HUES6 (cell line): Measurements from ENCODE around the gene RNF227.
"Not testable (repeated sequence)": the region's sequence is repeated elsewhere in the genome, so short reads cannot be mapped to it uniquely, and the experiment has no call there.

Experiments
- H3K27ac ChIP-seq: 2 replicates; pipeline ENCODE4 v1.7.0; 2013; ENCODE audit warnings: low read depth, mild to moderate bottlenecking, low read length, inconsistent platforms
- H3K27me3 ChIP-seq: 2 replicates; pipeline ENCODE4 v1.6.1; 2013; ENCODE audit warnings: low read length; ENCODE audit not compliant: control insufficient read depth, insufficient read depth
- H3K36me3 ChIP-seq: 2 replicates; pipeline ENCODE4 v1.6.1; 2013; ENCODE audit warnings: low read length; ENCODE audit not compliant: control insufficient read depth, insufficient read depth
- H3K4me1 ChIP-seq: 2 replicates; pipeline ENCODE4 v1.6.1; 2013; ENCODE audit warnings: low read length; ENCODE audit not compliant: control insufficient read depth, insufficient read depth
- H3K4me3 ChIP-seq: 2 replicates; pipeline ENCODE4 v1.5.1; 2013; ENCODE audit warnings: low read depth, low read length
- H3K9ac ChIP-seq: one replicate; pipeline ENCODE4 v1.6.1; 2013; ENCODE audit warnings: mild to moderate bottlenecking, low read length
- H3K9me3 ChIP-seq: 2 replicates; pipeline ENCODE4 v1.6.1; 2013; ENCODE audit warnings: low read depth, low read length; ENCODE audit not compliant: control insufficient read depth, insufficient read depth

The RNF227 gene

DNA sequence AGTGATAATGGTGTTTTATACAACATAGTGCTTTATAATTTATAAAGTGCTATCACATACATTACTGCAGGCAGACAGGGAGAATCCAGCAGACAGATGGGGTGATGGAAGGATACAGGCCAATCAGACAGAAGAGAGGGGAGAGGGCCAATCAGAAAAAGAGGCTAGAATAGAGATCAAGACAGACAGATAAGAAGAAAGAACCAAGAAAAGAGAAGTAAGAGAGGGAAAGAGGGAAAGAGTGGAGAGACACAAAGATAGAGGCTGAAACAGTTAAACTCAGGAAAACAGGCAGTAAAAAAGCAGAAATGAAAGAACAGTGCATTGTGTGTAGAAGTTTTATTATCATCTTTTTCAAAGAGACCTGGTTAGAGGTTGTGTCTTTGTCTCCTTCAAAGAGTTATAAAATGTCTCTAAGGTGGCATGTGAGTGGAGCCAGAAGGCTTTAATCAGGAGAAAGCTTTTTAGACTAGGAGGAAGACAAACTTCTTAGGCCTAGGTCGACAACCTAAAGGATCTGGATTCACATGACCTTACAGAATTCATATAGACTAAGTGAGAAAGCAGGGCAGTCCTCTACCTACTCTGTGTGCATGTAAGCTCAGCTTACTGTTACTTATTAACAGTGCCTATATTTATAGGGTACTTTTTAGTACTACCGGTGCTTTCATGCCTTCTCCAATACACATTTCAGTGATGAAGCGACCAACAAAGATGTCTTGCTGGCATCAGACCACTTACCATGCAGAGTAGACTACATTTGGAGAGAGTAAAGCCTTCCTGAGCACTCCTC lies 35.8 kb downstream of the RNF227 start:
- Histone ChIP-seq H3K27me3 (no peaks in the 10 kb centered on the region), H3K4me1 (peaks cover 7% of the 10 kb centered on the region; the same call in 1 of the 2 replicates), H3K4me3 (no peak overlapping the region), H3K9ac (no peak overlapping the region), H3K27ac (no peak overlapping the region), H3K9me3 (no peaks in the 10 kb centered on the region), H3K36me3 (peaks cover 29% of the 10 kb centered on the region)

DNA sequence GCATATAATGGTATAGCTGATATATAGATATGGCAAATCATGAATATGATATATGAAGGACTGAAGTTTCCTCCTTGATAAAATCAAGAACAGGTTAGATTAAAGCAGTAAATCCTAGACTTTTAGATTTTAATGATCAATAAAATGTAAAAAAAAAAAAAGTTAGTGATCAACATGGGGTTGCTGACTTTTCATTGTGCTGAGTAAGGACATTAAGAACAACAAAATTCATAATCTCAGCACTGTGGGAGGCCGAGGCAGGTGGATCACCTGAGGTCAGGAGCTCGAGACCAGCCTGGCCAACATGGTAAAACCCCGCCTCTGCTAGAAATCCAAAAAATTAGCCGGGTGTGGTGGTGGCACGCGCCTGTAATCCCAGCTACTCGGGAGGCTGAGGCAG lies 37.9 kb downstream of the RNF227 start:
- no peak overlapping the region for H3K9ac ChIP-seq
- H3K36me3 ChIP-seq: peaks cover 29% of the 10 kb centered on the region
- no peaks in the 10 kb centered on the region for H3K9me3 ChIP-seq
- H3K4me3 ChIP-seq: no peak overlapping the region
- no peaks in the 10 kb centered on the region for H3K27me3 ChIP-seq
- no peaks in the 10 kb centered on the region; the same call in 1 of the 2 replicates for H3K4me1 ChIP-seq
- no peak overlapping the region for H3K27ac ChIP-seq

DNA sequence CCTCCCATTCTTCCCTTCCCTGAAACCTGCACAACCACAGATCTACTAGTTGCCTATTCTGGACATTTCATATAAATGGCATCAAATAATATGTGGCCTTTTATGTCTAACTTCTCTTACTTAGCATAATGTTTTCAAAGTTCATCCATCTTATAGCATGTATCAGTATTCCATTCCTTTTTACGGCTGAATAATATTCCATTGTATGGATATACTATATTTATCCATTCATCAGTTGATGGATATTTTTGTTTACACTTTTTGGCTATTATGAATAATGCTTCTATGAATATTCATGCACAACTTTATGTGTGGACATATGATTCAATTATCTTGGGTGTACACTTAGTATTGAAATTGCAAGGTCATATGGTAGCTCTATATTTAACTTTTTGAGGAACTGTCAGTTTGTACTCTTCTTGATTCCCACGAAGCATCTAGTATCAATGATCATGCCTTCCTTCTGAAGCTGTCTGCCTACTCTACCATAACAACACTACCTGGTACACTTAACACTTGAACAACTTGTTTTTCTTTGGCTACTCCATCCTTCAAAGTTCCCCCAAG lies 40.2 kb downstream of the RNF227 start:
- no peak overlapping the region for H3K9ac ChIP-seq
- H3K36me3 ChIP-seq: peaks cover 16% of the 10 kb centered on the region
- H3K27me3 ChIP-seq: no peaks in the 10 kb centered on the region
- H3K27ac ChIP-seq: no peak overlapping the region
- H3K4me3 ChIP-seq: no peak overlapping the region
- no peaks in the 10 kb centered on the region for H3K4me1 ChIP-seq
- H3K9me3 ChIP-seq: no peaks in the 10 kb centered on the region

DNA sequence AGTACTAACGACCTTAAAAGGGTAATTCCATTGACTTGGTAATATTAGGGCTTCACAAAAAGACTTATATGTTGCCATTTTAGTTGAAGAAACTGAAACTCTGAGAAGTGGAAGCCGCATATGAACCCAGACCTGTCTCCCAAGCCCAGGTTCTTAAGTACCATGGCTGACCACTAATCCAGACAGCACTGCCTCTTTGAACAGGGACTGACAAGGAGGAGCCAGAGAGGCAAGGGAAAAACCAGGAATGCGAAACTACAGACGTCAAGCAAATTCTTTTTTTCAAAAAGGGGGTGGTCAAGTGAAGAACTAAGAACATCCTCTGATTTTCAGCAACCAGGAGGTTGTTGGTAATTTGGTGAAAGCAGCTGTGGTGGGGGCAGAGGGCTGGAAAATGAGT lies 43.0 kb downstream of the RNF227 start:
- Histone ChIP-seq H3K27me3 (no peaks in the 10 kb centered on the region), H3K4me3 (no peak overlapping the region), H3K4me1 (no peaks in the 10 kb centered on the region), H3K36me3 (no peaks in the 10 kb centered on the region), H3K27ac (no peak overlapping the region), H3K9ac (no peak overlapping the region), H3K9me3 (no peaks in the 10 kb centered on the region)

DNA sequence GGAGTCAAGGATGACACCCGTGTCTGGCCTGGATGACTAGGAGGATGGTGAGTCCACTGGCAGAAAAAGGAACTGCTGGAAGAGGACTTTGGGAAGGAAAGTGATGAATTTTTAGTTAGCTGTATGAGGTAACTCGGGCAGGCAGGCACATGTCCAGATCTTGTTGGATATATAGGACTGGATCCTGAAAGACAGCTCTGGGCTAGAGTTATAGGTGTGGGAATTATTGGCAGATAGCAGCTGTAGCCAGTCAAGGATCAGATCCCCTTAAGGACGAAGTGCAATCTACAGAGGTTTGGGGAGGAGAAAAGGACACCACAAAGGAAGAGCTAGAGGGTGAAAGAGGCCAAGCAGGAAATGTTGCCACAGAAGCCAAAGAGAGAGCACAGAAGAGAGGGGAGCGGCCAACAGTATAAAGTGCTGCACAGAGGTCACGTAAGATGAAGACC lies 48.2 kb downstream of the RNF227 start:
- Histone ChIP-seq H3K27ac (no peak overlapping the region), H3K36me3 (peaks cover 8% of the 10 kb centered on the region; the same call in 1 of the 2 replicates), H3K9ac (no peak overlapping the region), H3K27me3 (no peaks in the 10 kb centered on the region), H3K9me3 (no peaks in the 10 kb centered on the region), H3K4me1 (no peaks in the 10 kb centered on the region), H3K4me3 (no peak overlapping the region)

DNA sequence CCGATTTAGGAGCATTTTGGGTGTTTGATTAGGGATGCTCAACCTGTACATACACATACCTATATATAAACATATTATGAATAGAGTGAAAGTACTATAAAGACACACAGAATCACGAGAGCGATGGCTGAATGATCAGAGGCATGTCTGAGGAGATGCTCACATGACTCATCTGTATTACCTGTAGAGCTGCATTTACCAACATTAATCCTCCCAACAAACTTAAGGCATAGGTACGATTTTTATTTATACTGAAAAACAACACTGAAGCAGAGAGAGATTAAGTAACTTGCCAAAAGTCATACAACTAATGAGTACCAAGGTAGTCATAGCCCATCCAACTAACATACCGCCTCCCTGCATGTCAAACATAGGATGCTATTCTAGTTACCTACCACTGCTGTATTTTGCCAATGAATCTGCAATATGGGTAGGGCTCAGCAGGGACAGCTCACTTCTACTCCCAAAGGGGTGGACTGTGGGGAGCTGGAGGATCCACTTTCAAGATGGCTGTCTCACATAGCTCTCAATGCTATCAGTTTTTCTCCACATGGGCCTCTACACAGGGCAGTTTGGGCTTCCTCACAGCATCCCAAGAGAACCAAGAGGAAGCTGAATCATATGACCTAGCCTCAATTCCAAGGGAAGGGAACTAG lies 51.0 kb downstream of the RNF227 start:
- Histone ChIP-seq H3K9me3 (no peaks in the 10 kb centered on the region), H3K4me3 (no peak overlapping the region), H3K36me3 (peaks cover 20% of the 10 kb centered on the region), H3K27ac (no peak overlapping the region), H3K27me3 (no peaks in the 10 kb centered on the region), H3K9ac (no peak overlapping the region), H3K4me1 (no peaks in the 10 kb centered on the region)

DNA sequence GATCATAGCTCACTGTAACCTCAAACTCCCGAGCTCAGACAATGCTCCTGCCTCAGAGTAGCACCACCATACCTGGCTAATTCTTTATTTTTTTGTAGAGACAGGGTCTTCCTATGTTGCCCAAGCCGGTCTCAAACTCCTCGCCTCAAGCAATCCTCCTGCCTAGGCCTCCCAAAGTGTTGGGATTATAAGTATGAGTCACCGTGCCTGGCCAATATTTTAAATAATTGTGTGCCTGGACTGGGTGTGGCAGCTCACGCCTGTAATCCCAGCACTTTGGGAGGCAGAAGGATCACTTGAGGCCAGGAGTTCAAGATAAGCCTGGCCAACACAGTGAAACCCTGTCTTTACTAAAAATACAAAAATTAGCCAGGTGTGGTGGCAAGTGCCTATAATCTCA lies 51.7 kb downstream of the RNF227 start:
- peaks cover 22% of the 10 kb centered on the region for H3K36me3 ChIP-seq
- H3K27ac ChIP-seq, H3K27me3 ChIP-seq, H3K4me3 ChIP-seq, H3K9ac ChIP-seq, H3K9me3 ChIP-seq, H3K4me1 ChIP-seq: not testable (repeated sequence)
